SK-N-SH (cell line): Measurements from ENCODE around the gene WHAMM. TPM values are rescaled to one million over a fixed set of nuclear protein-coding genes. Genes with fewer than 3 reads are reported as not detected.

Experiments used
- CTCF ChIA-PET: fragments of 300-600, 350-600 bp; formaldehyde crosslinking; extraction: SDS; loops from one replicate; lab custom pipeline; 2021; lab: Yijun Ruan, JAX
- POLR2A ChIA-PET: fragments of 350-600 bp; sonication (Branson Sonifier 250); formaldehyde crosslinking; extraction: SDS; loops from one replicate; lab custom pipeline; 2020; ENCODE audit warnings: antibody characterized with exemption, inconsistent platforms; lab: Yijun Ruan, JAX
- DNase-seq: peaks from one replicate; pipeline ENCODE4 v3.0.0; 2012
- H2AFZ ChIP-seq: fragments of 200-600 bp; sonication (generic); 2 replicates; pipeline ENCODE4 v1.8.1; 2016; ENCODE audit warnings: antibody characterized with exemption, mild to moderate bottlenecking, low read depth
- H3F3A ChIP-seq: fragments of 200-600 bp; sonication (generic); replicated peaks from 2 replicates; pipeline ENCODE3; 2016; ENCODE audit warnings: antibody characterized with exemption, mild to moderate bottlenecking; ENCODE audit not compliant: insufficient read depth
- H3K27ac ChIP-seq, 2 experiments: fragments of 200-500 bp in 1 of 2; fragments of 200-600 bp in 1 of 2; sonication (Bioruptor generic) in 1 of 2; sonication (generic), shearing (Covaris generic) in 1 of 2; 2 replicates each; pipeline versions ENCODE4 v1.5.1 to v1.6.1; 2014 to 2016; ENCODE audit warnings: low read depth in 2 of 2, inconsistent platforms in 1 of 2, low read length in 1 of 2, mild to moderate bottlenecking in 1 of 2, mixed read lengths in 1 of 2
- H3K27me3 ChIP-seq: fragments of 200-600 bp; sonication (generic), shearing (Covaris generic); 2 replicates; pipeline ENCODE4 v1.6.1; 2016; ENCODE audit warnings: mixed run types; ENCODE audit not compliant: insufficient read depth
- H3K36me3 ChIP-seq, 2 experiments: fragments of 200-500 bp in 1 of 2; fragments of 200-600 bp in 1 of 2; sonication (Bioruptor generic) in 1 of 2; sonication (generic) in 1 of 2; replicated peaks in 1 of 2; 2 replicates each; pipeline versions ENCODE3 to v1.5.1; 2014 to 2016; ENCODE audit warnings: low read length in 1 of 2, mild to moderate bottlenecking in 1 of 2; ENCODE audit not compliant: insufficient read depth in 2 of 2, control insufficient read depth in 1 of 2
- H3K4me1 ChIP-seq, 2 experiments: fragments of 200-500 bp in 1 of 2; fragments of 200-600 bp in 1 of 2; sonication (Bioruptor generic) in 1 of 2; sonication (generic), shearing (Covaris generic) in 1 of 2; 2 replicates each; pipeline versions ENCODE4 v1.5.1 to v1.6.1; 2014 to 2016; ENCODE audit warnings: low read depth in 1 of 2, low read length in 1 of 2, mixed run types in 1 of 2; ENCODE audit not compliant: insufficient read depth in 2 of 2, control insufficient read depth in 1 of 2
- H3K4me2 ChIP-seq: fragments of 200-600 bp; sonication (generic), shearing (Covaris generic); 2 replicates; pipeline ENCODE4 v1.6.1; 2017; ENCODE audit warnings: mixed run types
- H3K4me3 ChIP-seq, 2 experiments: fragments of 200-500 bp in 1 of 2; fragments of 200-600 bp in 1 of 2; sonication (Bioruptor generic) in 1 of 2; sonication (generic), shearing (Covaris generic) in 1 of 2; 2 replicates each; pipeline versions ENCODE4 v1.5.1 to v1.8.1; 2014 to 2016; ENCODE audit warnings: low read depth in 2 of 2, inconsistent platforms in 1 of 2, low read length in 1 of 2, mild to moderate bottlenecking in 1 of 2, mixed read lengths in 1 of 2, moderate library complexity in 1 of 2
- H3K79me2 ChIP-seq: fragments of 200-600 bp; sonication (generic); 2 replicates; pipeline ENCODE4 v1.8.1; 2017; ENCODE audit warnings: mild to moderate bottlenecking; ENCODE audit not compliant: insufficient read depth
- H3K9ac ChIP-seq: fragments of 200-600 bp; sonication (generic); 2 replicates; pipeline ENCODE4 v1.6.1; 2017; ENCODE audit warnings: mixed run types
- H3K9me2 ChIP-seq: fragments of 200-600 bp; sonication (generic); 2 replicates; pipeline ENCODE4 v1.6.1; 2017; ENCODE audit warnings: mixed run types
- H3K9me3 ChIP-seq: fragments of 200-600 bp; sonication (generic); 2 replicates; pipeline ENCODE4 v1.6.1; 2017; ENCODE audit warnings: mixed run types, mild to moderate bottlenecking, moderate library complexity
- H4K20me1 ChIP-seq: fragments of 200-600 bp; sonication (generic); 2 replicates; pipeline ENCODE4 v1.6.1; 2017; ENCODE audit warnings: mild to moderate bottlenecking, mixed run types; ENCODE audit not compliant: insufficient read depth
- ELF1 ChIP-seq: IDR thresholded peaks from 2 replicates; pipeline ENCODE4 v1.4.0; 2012
- FOSL2 ChIP-seq: IDR thresholded peaks from 2 replicates; pipeline ENCODE4 v1.4.0; 2012; ENCODE audit warnings: low read depth, mild to moderate bottlenecking, moderate library complexity, borderline replicate concordance
- FOXM1 ChIP-seq: IDR thresholded peaks from 2 replicates; pipeline ENCODE4 v1.4.0; 2012; ENCODE audit warnings: low read depth, mild to moderate bottlenecking
- GABPA ChIP-seq: IDR thresholded peaks from 2 replicates; pipeline ENCODE4 v1.4.0; 2012; ENCODE audit warnings: low read depth, mild to moderate bottlenecking
- JUND ChIP-seq: IDR thresholded peaks from 2 replicates; pipeline ENCODE4 v1.4.0; 2012
- MEF2A ChIP-seq: IDR thresholded peaks from 2 replicates; pipeline ENCODE4 v1.4.0; 2012; ENCODE audit warnings: low read depth, borderline replicate concordance
- NFIC ChIP-seq: IDR thresholded peaks from 2 replicates; pipeline ENCODE4 v1.4.0; 2012; ENCODE audit warnings: borderline replicate concordance
- PBX3 ChIP-seq: IDR thresholded peaks from 2 replicates; pipeline ENCODE4; 2012
- RCOR1 ChIP-seq: fragments of 150-350 bp; IDR thresholded peaks from 2 replicates; pipeline ENCODE4 v1.6.1; 2017; ENCODE audit warnings: antibody characterized with exemption, low read length
- TAF1 ChIP-seq: IDR thresholded peaks from 2 replicates; pipeline ENCODE4 v1.6.1; 2012; ENCODE audit warnings: low read depth, mild to moderate bottlenecking, low read length, moderate library complexity, borderline replicate concordance
- TCF12 ChIP-seq: IDR thresholded peaks from 2 replicates; pipeline ENCODE4 v1.4.0; 2012
- TEAD4 ChIP-seq: IDR thresholded peaks from 2 replicates; pipeline ENCODE4 v1.4.0; 2012; ENCODE audit warnings: mild to moderate bottlenecking, borderline replicate concordance; ENCODE audit not compliant: insufficient read depth
- USF1 ChIP-seq: IDR thresholded peaks from 2 replicates; pipeline ENCODE4 v1.4.0; 2012; ENCODE audit warnings: low read depth, borderline replicate concordance
- YY1 ChIP-seq: IDR thresholded peaks from 2 replicates; pipeline ENCODE4 v1.4.0; 2012; ENCODE audit warnings: low read depth, mild to moderate bottlenecking
- WGBS: methylation state at CpG from one replicate; pipeline ENCODE4 v1.1.6; 2017; ENCODE audit warnings: low lambda C conversion rate; 5-methylcytosine and 5-hydroxymethylcytosine counted together
- polyA plus RNA-seq, 3 experiments: library from polyadenylated mRNA; depleted of rRNA; stranded (reverse); fragments of >200 nt; gene quantifications; 2 replicates each; pipeline ENCODE4 v1.2.3, GENCODE V29; 2012

Gene WHAMM
- polyA plus RNA-seq, 1 of the 3 experiments (the other 2 are of a cell fraction) = 2.3 TPM

GRCh38 chr15:82790321-82790720, 19.1 kb upstream of the WHAMM start:
- ChIA-PET CTCF (no interaction called here), POLR2A (no interaction called here)
- no peak overlapping the region for H3K4me3 ChIP-seq
- no peak overlapping the region for H3K9ac ChIP-seq
- H3K79me2 ChIP-seq = no peaks in the 10 kb centered on the region
- no peak overlapping the region for H3K27ac ChIP-seq
- 73% methylated on average over 10 of the region's 11 CpGs for WGBS
- DNase-seq = no peak
- no peaks in the 10 kb centered on the region for H4K20me1 ChIP-seq
- H2AFZ ChIP-seq = no peak overlapping the region
- no peaks in the 10 kb centered on the region for H3K9me2 ChIP-seq
- peaks cover 0 to 4% of the 10 kb centered on the region in 2 experiments for H3K36me3 ChIP-seq
- H3K4me2 ChIP-seq = no peak overlapping the region
- H3K4me1 ChIP-seq = no peaks in the 10 kb centered on the region
- no peak for TF ChIP-seq GABPA
- no peak for TF ChIP-seq FOSL2
- no peaks in the 10 kb centered on the region; the same call in 1 of the 2 replicates for H3K9me3 ChIP-seq
- no peaks in the 10 kb centered on the region for H3K27me3 ChIP-seq
- H3F3A ChIP-seq = no peaks in the 10 kb centered on the region

GRCh38 chr15:82792068-82792467, 17.4 kb upstream of the WHAMM start:
- H3K9me2 ChIP-seq = no peaks in the 10 kb centered on the region
- POLR2A ChIA-PET = no interaction called here
- H3K9me3 ChIP-seq = no peaks in the 10 kb centered on the region; the same call in 1 of the 2 replicates
- TF ChIP-seq PBX3 = no peak
- TF ChIP-seq MEF2A = no peak
- no peak for TF ChIP-seq GABPA
- no peak for TF ChIP-seq NFIC
- TF ChIP-seq USF1 = no peak
- TF ChIP-seq YY1 = no peak
- no peak for TF ChIP-seq TEAD4
- TF ChIP-seq TCF12 = no peak
- no peak for TF ChIP-seq FOXM1
- no peak for TF ChIP-seq JUND
- TF ChIP-seq ELF1 = no peak
- no peak overlapping the region for H3K9ac ChIP-seq
- no peak overlapping the region for H3K4me3 ChIP-seq
- H3K79me2 ChIP-seq = no peaks in the 10 kb centered on the region
- no peak for DNase-seq
- H2AFZ ChIP-seq = no peak overlapping the region
- no peaks in the 10 kb centered on the region for H3K4me1 ChIP-seq
- no peaks in the 10 kb centered on the region for H4K20me1 ChIP-seq
- CTCF ChIA-PET = interaction anchor here (1.0 kb wide), 1 partner anchor 11 kb away, joined by 3 read pairs; no protein-coding TSS in a partner anchor
- no peaks in the 10 kb centered on the region for H3K27me3 ChIP-seq
- 26% methylated on average over 1 of the region's 1 CpG for WGBS
- H3K27ac ChIP-seq = no peak overlapping the region
- no peaks in the 10 kb centered on the region for H3F3A ChIP-seq
- no peak overlapping the region for H3K4me2 ChIP-seq
- H3K36me3 ChIP-seq = peaks cover 0 to 4% of the 10 kb centered on the region in 2 experiments

- TF ChIP-seq TAF1 (no peak), JUND (no peak), RCOR1 (no peak), ELF1 (no peak)
- peaks cover 0 to 4% of the 10 kb centered on the region in 2 experiments for H3K36me3 ChIP-seq
- no peak overlapping the region for H3K9ac ChIP-seq
- no peaks in the 10 kb centered on the region for H3K79me2 ChIP-seq
- no peak overlapping the region for H2AFZ ChIP-seq
- ChIA-PET CTCF (no interaction called here), POLR2A (no interaction called here)
- H3K4me1 ChIP-seq = no peaks in the 10 kb centered on the region
- H3K4me3 ChIP-seq = no peak overlapping the region
- no peaks in the 10 kb centered on the region for H4K20me1 ChIP-seq
- no peak overlapping the region for H3K4me2 ChIP-seq
- no peaks in the 10 kb centered on the region; the same call in 1 of the 2 replicates for H3K9me3 ChIP-seq
- no peak overlapping the region for H3K27ac ChIP-seq
- no peaks in the 10 kb centered on the region for H3K27me3 ChIP-seq
- H3K9me2 ChIP-seq = no peaks in the 10 kb centered on the region
- DNase-seq = no peak
- no peaks in the 10 kb centered on the region for H3F3A ChIP-seq
These were observed 15.7 kb upstream of the WHAMM start for GRCh38 chr15:82793737-82794136.
